ENCODE results near the gene BAZ2B. TPM values are rescaled to one million over a fixed set of nuclear protein-coding genes. Genes with fewer than 3 reads are reported as not detected.

The BAZ2B gene
- total and polyA plus RNA-seq, 2 of the 13 experiments (the other 11 are each of a cell fraction or from before 2014, with no cell fraction given), result 14.0 to 15.1 TPM

DNA sequence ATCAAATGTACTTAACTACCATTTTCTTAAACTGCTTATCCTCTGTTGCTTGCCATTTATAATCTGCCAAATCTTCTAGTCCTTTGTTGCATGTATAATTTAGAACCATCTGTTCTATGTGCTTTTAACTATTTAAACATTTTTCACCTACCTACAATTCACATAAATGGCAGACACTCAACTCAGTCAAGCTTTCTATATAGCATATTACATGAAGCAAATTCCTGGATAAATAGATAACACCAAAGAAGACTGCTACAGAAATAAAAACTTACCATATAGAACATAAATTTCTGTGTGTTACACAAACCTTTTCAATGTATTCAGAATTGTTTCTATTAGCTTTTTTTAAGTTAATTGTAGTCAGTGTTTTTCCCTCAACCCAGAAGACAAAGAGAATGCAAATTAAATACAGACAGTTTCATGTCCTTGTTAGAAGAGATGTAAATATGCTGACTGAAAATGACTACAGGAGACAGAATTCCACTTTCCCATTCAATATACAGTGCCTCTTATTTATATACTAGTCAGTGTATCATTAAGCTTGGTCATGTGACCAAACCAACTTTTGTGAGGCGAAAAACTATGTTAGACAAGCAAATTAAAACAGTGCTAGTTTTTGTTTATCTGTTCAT, 2.6 kb downstream of the BAZ2B start (continued):
- TF ChIP-seq CBX2 (IDR thresholded peaks at IDR 0.05; ENCODE audit: low read depth, low read length) (no peak), CBX2 (CRISPR knock-in tag; IDR thresholded peaks at IDR 0.05; ENCODE audit: low read depth) (no peak), ATF1 (CRISPR knock-in tag; IDR thresholded peaks at IDR 0.05) (0 out of 2 replicates have a peak, but pooled peaks have one; percentile 18)

DNA sequence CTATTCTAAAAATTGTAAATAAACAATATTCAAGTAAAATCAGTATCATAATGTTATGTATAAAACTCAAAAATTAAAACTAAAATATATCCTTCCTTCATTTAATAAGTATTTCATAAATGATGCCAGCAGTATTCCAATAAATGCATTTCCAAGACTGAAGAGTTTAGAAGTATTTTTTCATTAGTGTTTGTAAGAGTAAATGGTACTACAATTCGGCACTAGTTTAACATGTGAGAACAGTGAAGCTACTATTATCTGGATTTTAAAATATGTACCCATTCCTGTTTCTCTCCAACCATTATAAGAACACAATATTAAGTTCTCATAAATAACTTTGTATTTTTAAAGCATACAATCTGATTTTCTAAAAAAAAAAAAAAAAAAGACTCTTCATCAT, 3.3 kb downstream of the BAZ2B start:
- TF ChIP-seq SIX4 (CRISPR knock-in tag; IDR thresholded peaks at IDR 0.05), result no peak
- no peak for TF ChIP-seq HIVEP1 (CRISPR knock-in tag; IDR thresholded peaks at IDR 0.05)
- TF ChIP-seq ZZZ3 (CRISPR knock-in tag; IDR thresholded peaks at IDR 0.05; ENCODE audit: borderline replicate concordance), result no peak
- TF ChIP-seq, protein P1, sequence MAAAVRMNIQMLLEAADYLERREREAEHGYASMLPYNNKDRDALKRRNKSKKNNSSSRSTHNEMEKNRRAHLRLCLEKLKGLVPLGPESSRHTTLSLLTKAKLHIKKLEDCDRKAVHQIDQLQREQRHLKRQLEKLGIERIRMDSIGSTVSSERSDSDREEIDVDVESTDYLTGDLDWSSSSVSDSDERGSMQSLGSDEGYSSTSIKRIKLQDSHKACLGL (CRISPR knock-in tag; IDR thresholded peaks at IDR 0.05), result no peak
- no peak for TF ChIP-seq SRSF4 (IDR thresholded peaks at IDR 0.05; ENCODE audit: low read depth, low read length, poor library complexity, severe bottlenecking)
- no peak for TF ChIP-seq ZNF256 (CRISPR knock-in tag; conservative IDR thresholded peaks at IDR 0.05)
- TF ChIP-seq, protein P2, sequence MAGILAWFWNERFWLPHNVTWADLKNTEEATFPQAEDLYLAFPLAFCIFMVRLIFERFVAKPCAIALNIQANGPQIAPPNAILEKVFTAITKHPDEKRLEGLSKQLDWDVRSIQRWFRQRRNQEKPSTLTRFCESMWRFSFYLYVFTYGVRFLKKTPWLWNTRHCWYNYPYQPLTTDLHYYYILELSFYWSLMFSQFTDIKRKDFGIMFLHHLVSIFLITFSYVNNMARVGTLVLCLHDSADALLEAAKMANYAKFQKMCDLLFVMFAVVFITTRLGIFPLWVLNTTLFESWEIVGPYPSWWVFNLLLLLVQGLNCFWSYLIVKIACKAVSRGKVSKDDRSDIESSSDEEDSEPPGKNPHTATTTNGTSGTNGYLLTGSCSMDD (CRISPR knock-in tag; IDR thresholded peaks at IDR 0.05), result no peak
- no peak for TF ChIP-seq ZNF652 (CRISPR knock-in tag; IDR thresholded peaks at IDR 0.05; ENCODE audit: borderline replicate concordance, low read depth)
- TF ChIP-seq, protein P3, sequence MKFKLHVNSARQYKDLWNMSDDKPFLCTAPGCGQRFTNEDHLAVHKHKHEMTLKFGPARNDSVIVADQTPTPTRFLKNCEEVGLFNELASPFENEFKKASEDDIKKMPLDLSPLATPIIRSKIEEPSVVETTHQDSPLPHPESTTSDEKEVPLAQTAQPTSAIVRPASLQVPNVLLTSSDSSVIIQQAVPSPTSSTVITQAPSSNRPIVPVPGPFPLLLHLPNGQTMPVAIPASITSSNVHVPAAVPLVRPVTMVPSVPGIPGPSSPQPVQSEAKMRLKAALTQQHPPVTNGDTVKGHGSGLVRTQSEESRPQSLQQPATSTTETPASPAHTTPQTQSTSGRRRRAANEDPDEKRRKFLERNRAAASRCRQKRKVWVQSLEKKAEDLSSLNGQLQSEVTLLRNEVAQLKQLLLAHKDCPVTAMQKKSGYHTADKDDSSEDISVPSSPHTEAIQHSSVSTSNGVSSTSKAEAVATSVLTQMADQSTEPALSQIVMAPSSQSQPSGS (CRISPR knock-in tag; IDR thresholded peaks at IDR 0.05), result no peak
- TF ChIP-seq GABPB1 (CRISPR knock-in tag; IDR thresholded peaks at IDR 0.05), result no peak
- no peak for TF ChIP-seq NR2F6 (IDR thresholded peaks at IDR 0.05)
- no peak for TF ChIP-seq NR2F6 (CRISPR knock-in tag; IDR thresholded peaks at IDR 0.05)
- TF ChIP-seq NCOR1 (IDR thresholded peaks at IDR 0.05; ENCODE audit: borderline replicate concordance, low read length), result no peak
- no peak for TF ChIP-seq CENPX (CRISPR knock-in tag; IDR thresholded peaks at IDR 0.05)
- no peak for TF ChIP-seq ARNT2 (CRISPR knock-in tag; IDR thresholded peaks at IDR 0.05; ENCODE audit: low read depth)
- TF ChIP-seq, protein P4, sequence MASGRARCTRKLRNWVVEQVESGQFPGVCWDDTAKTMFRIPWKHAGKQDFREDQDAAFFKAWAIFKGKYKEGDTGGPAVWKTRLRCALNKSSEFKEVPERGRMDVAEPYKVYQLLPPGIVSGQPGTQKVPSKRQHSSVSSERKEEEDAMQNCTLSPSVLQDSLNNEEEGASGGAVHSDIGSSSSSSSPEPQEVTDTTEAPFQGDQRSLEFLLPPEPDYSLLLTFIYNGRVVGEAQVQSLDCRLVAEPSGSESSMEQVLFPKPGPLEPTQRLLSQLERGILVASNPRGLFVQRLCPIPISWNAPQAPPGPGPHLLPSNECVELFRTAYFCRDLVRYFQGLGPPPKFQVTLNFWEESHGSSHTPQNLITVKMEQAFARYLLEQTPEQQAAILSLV (CRISPR knock-in tag; IDR thresholded peaks at IDR 0.05; ENCODE audit: borderline replicate concordance), result no peak
- no peak for TF ChIP-seq HNRNPL (IDR thresholded peaks at IDR 0.05; ENCODE audit: low read depth, low read length)
- TF ChIP-seq ATM (IDR thresholded peaks at IDR 0.05; ENCODE audit: borderline replicate concordance), result no peak
- Histone ChIP-seq H3K36me3 (replicated peaks in 1 of 2; ENCODE audit: control insufficient read depth in 1 of 2, insufficient read depth in 2 of 2, low read length in 2 of 2) (no peaks in the 10 kb centered on the region), H2AFZ (ENCODE audit: low read length) (no peak overlapping the region), H3K9me3 (ENCODE audit: low read length) (no peaks in the 10 kb centered on the region), H3K27ac (ENCODE audit: extremely low read length, insufficient read depth, low read length) (no peak overlapping the region), H3K9ac (ENCODE audit: insufficient read depth, low read depth, low read length) (no peak overlapping the region), H4K20me1 (ENCODE audit: insufficient read depth, low read length) (no peaks in the 10 kb centered on the region), H3K27me3 (ENCODE audit: control insufficient read depth in 1 of 2, insufficient read depth in 2 of 2, low read length in 2 of 2) (no peaks in the 10 kb centered on the region; a peak in 1 of 5 replicates), H3K4me3 (replicated peaks in 1 of 3; ENCODE audit: insufficient read depth in 1 of 3, low read depth in 2 of 3, low read length in 3 of 3) (peak overlapping the region in 1 of 3 experiments; percentile 100; a peak in 2 of 6 replicates), H3K79me2 (ENCODE audit: insufficient read depth, low read length) (peaks cover 39% of the 10 kb centered on the region), H3K4me1 (ENCODE audit: insufficient read depth, low read length) (peaks cover 44% of the 10 kb centered on the region), H3K4me2 (ENCODE audit: low read depth, low read length) (0 out of 2 replicates have a peak overlapping the region, but pooled peaks have one; percentile 89)
- ATAC-seq (no peak), DNase-seq (ENCODE audit: low spot score) (no peak), FAIRE-seq (no peak)
- no TSS peak for BruUV-seq (replicated peaks)
- intact Hi-C loops (cut with micrococcal nuclease; ENCODE audit: unreplicated experiment), result loop anchor here (10.0 kb wide), 1 partner anchor 182 kb away; the partner anchor contains the start of gene CD302
- in situ Hi-C loops (cut with HindIII; ENCODE audit: extremely low pct_ligation_motif_present, low pct_unique_long_range_greater_than_20kb), result no loop called here
- POLR2A ChIA-PET, result interaction anchor here (5.1 kb wide), 1 partner anchor 99 kb away, joined by 66 read pairs; the partner anchor contains the start of gene MARCHF7
- CTCF ChIA-PET (ENCODE audit: low intra/inter-chr PET ratio, low total read pairs), result no interaction called here
- 94% methylated on average over 1 of the region's 1 CpG for WGBS (ENCODE audit: low lambda C conversion rate)
